Glutamatergic neuron (in vitro differentiated cells): Measurements from ENCODE around the gene RALGAPA2. TPM values are rescaled to one million over a fixed set of nuclear protein-coding genes. Genes with fewer than 3 reads are reported as not detected.
A peak's percentile ranks its signal among the peaks of the same experiment; 100 is the strongest.

Source experiments
- DNase-seq: peaks from one replicate; pipeline ENCODE4 v3.0.0; 2022
- H3K27ac Mint-ChIP-seq: one replicate; pipeline ENCODE4 v1.8.0; 2020; ENCODE audit warnings: mild to moderate bottlenecking, mixed read lengths, inconsistent platforms; ENCODE audit not compliant: unreplicated experiment
- H3K27me3 Mint-ChIP-seq: one replicate; pipeline ENCODE4 v1.8.0; 2020; ENCODE audit warnings: mild to moderate bottlenecking, moderate library complexity, mixed read lengths, inconsistent platforms; ENCODE audit not compliant: unreplicated experiment
- H3K36me3 Mint-ChIP-seq: one replicate; pipeline ENCODE4 v1.8.0; 2020; ENCODE audit warnings: mild to moderate bottlenecking, mixed read lengths, inconsistent platforms; ENCODE audit not compliant: unreplicated experiment
- H3K4me1 Mint-ChIP-seq: one replicate; pipeline ENCODE4 v1.8.0; 2020; ENCODE audit warnings: mild to moderate bottlenecking, low read depth, mixed read lengths, inconsistent platforms; ENCODE audit not compliant: unreplicated experiment
- H3K4me3 Mint-ChIP-seq: one replicate; pipeline ENCODE4 v1.8.0; 2020; ENCODE audit warnings: mild to moderate bottlenecking, mixed read lengths, inconsistent platforms; ENCODE audit not compliant: unreplicated experiment
- H3K9me3 Mint-ChIP-seq: one replicate; pipeline ENCODE4 v1.8.0; 2020; ENCODE audit warnings: mild to moderate bottlenecking, moderate library complexity, mixed read lengths, inconsistent platforms; ENCODE audit not compliant: unreplicated experiment
- CTCF ChIP-seq: fragments of 200-600 bp; sonication (generic); IDR thresholded peaks from one replicate; pipeline ENCODE4 v1.5.0; 2021; ENCODE audit not compliant: partially characterized antibody, unreplicated experiment
- total RNA-seq: library from RNA; stranded (reverse); fragmentation: NEBNext Ultra II Directional; extraction: Animal tissue kit (Norgen Biotek cat#: 25700); gene quantifications from one replicate; pipeline ENCODE4 v1.2.1, GENCODE V29; 2021; ENCODE audit not compliant: unreplicated experiment

Gene RALGAPA2
- total RNA-seq, 1 donor from 2014 or later, result 60.9 TPM

GRCh38 chr20:20754714-20755113, 42.3 kb upstream of the RALGAPA2 start:
- TF ChIP-seq CTCF, result no peak

GRCh38 chr20:20752712-20753111, 40.3 kb upstream of the RALGAPA2 start:
- Mint-ChIP-seq H3K27me3 (peaks cover 2% of the 10 kb centered on the region), H3K27ac (no peak overlapping the region), H3K4me1 (no peaks in the 10 kb centered on the region), H3K36me3 (peaks cover 6% of the 10 kb centered on the region), H3K9me3 (no peaks in the 10 kb centered on the region), H3K4me3 (no peak overlapping the region)
- DNase-seq, result no peak
- TF ChIP-seq CTCF, result no peak

More at GRCh38 chr20:20754714-20755113, 42.3 kb upstream of the RALGAPA2 start:
- no peak overlapping the region for H3K4me3 Mint-ChIP-seq
- no peaks in the 10 kb centered on the region for H3K36me3 Mint-ChIP-seq
- no peak overlapping the region for H3K27ac Mint-ChIP-seq
- DNase-seq, result no peak
- H3K9me3 Mint-ChIP-seq, result no peaks in the 10 kb centered on the region
- H3K27me3 Mint-ChIP-seq, result peaks cover 2% of the 10 kb centered on the region
- H3K4me1 Mint-ChIP-seq, result no peaks in the 10 kb centered on the region

DNA sequence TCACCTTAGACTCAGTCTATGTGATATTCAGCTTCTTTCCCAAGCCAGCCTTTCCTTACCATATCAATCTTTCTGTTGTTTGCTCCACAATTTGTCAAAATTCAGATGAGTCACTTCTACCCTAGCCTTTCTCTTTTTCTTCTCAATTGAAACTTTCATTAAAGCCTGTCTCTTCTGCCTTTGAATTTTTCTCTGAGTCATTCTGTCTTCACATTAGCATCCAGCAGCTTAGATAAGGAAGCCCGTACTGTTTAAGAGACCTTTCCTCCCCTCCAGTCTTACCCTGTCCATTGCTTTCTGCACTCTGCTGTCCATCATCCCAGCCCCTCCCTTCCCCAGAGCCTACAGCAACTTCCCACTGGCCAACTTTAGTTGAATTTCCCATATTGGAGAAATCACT, 34.9 kb upstream of the RALGAPA2 start:
- Mint-ChIP-seq H3K4me1 (peaks cover 8% of the 10 kb centered on the region), H3K27me3 (no peaks in the 10 kb centered on the region), H3K36me3 (peaks cover 6% of the 10 kb centered on the region), H3K4me3 (no peak overlapping the region), H3K9me3 (no peaks in the 10 kb centered on the region), H3K27ac (no peak overlapping the region)
- DNase-seq, result no peak
- TF ChIP-seq CTCF, result no peak

DNA sequence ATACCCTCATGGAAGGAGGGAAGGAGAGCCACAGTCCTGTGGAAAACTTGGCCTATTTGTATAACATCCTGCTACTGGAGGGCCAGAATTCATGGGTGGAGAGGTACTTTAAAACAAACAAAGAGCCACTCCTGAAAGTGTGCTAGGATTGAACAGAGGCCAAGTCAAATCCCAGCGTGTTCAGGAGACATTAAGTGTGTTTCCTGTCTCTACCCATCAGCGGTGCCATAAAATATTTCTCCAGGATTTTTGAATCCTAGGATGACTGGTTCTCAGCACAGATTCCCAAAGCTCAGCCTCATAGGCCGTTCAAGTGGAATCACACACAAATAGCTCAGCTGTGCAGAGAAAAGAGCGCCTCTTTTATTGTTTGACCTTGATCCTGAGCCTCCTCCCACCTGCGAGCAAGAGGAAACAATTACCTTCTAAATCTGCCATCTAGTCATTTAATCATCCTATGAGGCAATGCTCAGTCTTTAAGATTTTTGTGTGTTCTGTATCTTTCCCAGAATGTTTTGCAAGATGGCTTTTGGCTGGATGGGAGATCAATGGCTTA, 31.8 kb upstream of the RALGAPA2 start:
- Mint-ChIP-seq H3K27me3 (peaks cover 2% of the 10 kb centered on the region), H3K9me3 (no peaks in the 10 kb centered on the region), H3K4me1 (peaks cover 8% of the 10 kb centered on the region), H3K4me3 (no peak overlapping the region), H3K27ac (no peak overlapping the region), H3K36me3 (peaks cover 6% of the 10 kb centered on the region)
- no peak for DNase-seq
- no peak for TF ChIP-seq CTCF

DNA sequence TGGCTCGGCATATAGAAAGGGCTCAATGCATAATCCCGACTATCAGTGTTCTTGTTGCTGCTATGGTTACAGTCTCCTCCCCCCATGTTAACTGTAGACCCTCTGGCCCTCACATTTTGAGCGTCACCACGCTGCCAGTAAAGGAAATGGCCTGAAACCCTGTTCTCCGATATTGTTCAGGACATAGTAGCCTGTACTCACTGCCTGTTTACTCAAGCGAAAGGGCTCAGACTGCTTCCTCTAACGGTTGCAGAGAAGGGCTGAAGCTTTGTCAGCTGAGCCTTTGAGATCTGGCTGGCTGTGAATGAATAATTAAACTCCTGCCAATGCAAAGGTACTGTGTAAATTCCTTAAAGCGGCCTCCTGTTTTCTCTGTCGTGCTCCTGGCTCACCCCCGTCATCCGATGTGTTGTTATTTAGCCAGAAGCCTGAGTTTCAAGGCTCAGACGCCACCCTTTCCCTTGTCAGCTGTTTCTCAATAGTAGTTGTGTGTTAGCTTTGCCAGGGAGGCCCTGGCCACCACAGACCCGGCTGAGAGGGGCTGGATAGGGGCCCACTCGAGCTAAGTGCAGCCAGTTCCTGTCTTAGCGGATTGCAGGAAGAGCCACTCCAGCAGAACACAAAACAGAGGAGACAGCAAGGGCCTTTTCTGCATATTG, 31.2 kb upstream of the RALGAPA2 start:
- no peak for TF ChIP-seq CTCF
- Mint-ChIP-seq H3K4me3 (no peak overlapping the region), H3K27ac (peak overlapping the region; percentile 49), H3K36me3 (peaks cover under 1% of the 10 kb centered on the region), H3K9me3 (no peaks in the 10 kb centered on the region), H3K4me1 (peaks cover 8% of the 10 kb centered on the region), H3K27me3 (peaks cover 2% of the 10 kb centered on the region)
- no peak for DNase-seq
